ENCODE measurements around the gene NR6A1. TPM values are rescaled to one million over a fixed set of nuclear protein-coding genes. Genes with fewer than 3 reads are reported as not detected.
A peak's percentile ranks its signal among the peaks of the same experiment; 100 is the strongest.

Gene NR6A1
- total and polyA plus RNA-seq, 2 of the 13 experiments (the other 11 are each of a cell fraction or from before 2014, with no cell fraction given): 28.1 to 31.5 TPM

DNA sequence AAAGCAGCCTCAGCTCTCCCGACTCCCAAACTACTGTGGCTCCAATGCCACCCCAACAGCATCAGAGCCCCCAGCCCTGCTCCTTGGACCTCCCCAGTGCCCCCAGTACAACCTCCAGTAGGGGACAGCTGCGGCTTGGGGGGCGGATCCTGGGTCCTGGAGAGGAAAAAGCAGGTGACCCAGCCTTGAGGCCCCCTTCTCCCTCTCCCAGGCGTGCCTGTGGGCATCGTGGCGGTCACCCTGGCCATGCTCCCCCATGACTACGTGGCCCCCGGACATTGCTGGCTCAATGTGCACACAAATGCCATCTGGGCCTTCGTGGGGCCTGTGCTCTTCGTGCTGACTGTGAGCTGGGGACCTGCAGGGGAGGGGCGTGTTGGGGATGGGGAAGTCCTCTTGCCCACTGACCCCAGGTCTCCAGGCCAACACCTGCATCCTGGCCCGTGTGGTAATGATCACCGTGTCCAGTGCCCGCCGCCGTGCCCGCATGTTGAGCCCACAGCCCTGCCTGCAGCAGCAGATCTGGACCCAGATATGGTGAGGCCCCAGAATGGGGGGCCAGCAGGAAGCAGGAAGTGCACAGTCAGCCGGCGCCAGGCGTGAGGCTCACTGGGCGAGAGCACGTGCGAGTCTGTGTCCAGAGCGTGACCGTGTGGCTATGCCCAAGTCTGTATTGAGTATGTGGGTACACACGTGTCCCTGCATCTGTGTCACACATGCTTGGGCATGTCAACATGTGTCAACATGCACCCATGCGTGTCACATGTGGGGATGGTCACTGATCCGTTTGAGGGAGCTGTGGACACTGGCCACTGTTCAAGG is 301.9 kb downstream of the NR6A1 start (continued):
- TF ChIP-seq CBFB (CRISPR knock-in tag; IDR thresholded peaks at IDR 0.05): no peak
- no peak for TF ChIP-seq ZNF329 (CRISPR knock-in tag; IDR thresholded peaks at IDR 0.05; ENCODE audit: low read depth)
- TF ChIP-seq KLF15 (CRISPR knock-in tag; IDR thresholded peaks at IDR 0.05; ENCODE audit: borderline replicate concordance): no peak
- TF ChIP-seq ZNF24 (IDR thresholded peaks at IDR 0.05): no peak
- peak; percentile 66; the same call in 1 of the 2 replicates for TF ChIP-seq GABPB1 (CRISPR knock-in tag; IDR thresholded peaks at IDR 0.05)
- no peak for TF ChIP-seq XRCC5 (optimal IDR thresholded peaks at IDR 0.05; ENCODE audit: low read length)
- TF ChIP-seq, protein P1, sequence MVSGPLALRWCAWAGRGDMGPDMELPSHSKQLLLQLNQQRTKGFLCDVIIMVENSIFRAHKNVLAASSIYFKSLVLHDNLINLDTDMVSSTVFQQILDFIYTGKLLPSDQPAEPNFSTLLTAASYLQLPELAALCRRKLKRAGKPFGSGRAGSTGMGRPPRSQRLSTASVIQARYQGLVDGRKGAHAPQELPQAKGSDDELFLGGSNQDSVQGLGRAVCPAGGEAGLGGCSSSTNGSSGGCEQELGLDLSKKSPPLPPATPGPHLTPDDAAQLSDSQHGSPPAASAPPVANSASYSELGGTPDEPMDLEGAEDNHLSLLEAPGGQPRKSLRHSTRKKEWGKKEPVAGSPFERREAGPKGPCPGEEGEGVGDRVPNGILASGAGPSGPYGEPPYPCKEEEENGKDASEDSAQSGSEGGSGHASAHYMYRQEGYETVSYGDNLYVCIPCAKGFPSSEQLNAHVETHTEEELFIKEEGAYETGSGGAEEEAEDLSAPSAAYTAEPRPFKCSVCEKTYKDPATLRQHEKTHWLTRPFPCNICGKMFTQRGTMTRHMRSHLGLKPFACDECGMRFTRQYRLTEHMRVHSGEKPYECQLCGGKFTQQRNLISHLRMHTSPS (CRISPR knock-in tag; IDR thresholded peaks at IDR 0.05; ENCODE audit: low read depth): no peak

DNA sequence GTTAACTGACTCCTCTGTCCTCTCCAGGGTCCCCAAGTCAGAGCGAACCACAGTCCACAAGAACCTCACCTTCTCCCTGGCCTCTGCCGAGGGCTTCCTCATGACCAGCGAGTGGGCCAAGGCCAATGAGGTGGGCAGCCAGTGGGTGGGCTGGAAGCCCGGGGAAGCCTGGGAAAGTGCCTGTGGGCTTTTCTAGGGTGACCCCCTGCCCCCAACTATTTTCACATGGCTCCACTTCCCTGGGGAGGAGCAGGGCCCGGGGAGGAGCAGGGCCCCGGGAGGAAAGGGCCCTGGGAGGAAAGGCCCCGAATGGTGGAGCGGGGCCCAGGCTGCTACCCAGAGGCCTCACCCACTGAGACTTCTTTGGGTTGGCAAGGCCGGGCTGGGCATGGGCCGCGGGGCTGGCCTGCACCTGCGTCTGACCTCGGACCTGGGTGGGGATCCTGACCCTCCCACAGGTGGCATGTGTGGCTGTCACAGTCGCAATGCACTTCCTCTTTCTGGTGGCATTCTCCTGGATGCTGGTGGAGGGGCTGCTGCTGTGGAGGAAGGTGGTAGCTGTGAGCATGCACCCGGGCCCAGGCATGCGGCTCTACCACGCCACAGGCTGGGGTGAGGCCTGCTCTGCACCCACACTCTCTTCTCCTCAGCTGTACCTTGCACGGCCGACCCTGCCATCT is 302.9 kb downstream of the NR6A1 start:
- in situ Hi-C loops (cut with HindIII; ENCODE audit: extremely low pct_ligation_motif_present, low pct_unique_long_range_greater_than_20kb) (no loop called here), intact Hi-C loops (cut with micrococcal nuclease; ENCODE audit: unreplicated experiment) (no loop called here)
- Histone ChIP-seq H2AFZ (ENCODE audit: low read length) (no peak overlapping the region), H3K27ac (ENCODE audit: extremely low read length, insufficient read depth, low read length) (no peak overlapping the region), H3K4me3 (replicated peaks in 1 of 3; ENCODE audit: insufficient read depth in 1 of 3, low read depth in 2 of 3, low read length in 3 of 3) (no peak overlapping the region), H3K9ac (ENCODE audit: insufficient read depth, low read depth, low read length) (no peak overlapping the region), H4K20me1 (ENCODE audit: insufficient read depth, low read length) (no peaks in the 10 kb centered on the region), H3K4me1 (ENCODE audit: insufficient read depth, low read length) (peaks cover 6% of the 10 kb centered on the region; the same call in 1 of the 2 replicates), H3K79me2 (ENCODE audit: insufficient read depth, low read length) (no peaks in the 10 kb centered on the region), H3K36me3 (replicated peaks in 1 of 2; ENCODE audit: control insufficient read depth in 1 of 2, insufficient read depth in 2 of 2, low read length in 2 of 2) (no peaks in the 10 kb centered on the region), H3K9me3 (ENCODE audit: low read length) (no peaks in the 10 kb centered on the region), H3K4me2 (ENCODE audit: low read depth, low read length) (no peak overlapping the region), H3K27me3 (ENCODE audit: control insufficient read depth in 1 of 2, insufficient read depth in 2 of 2, low read length in 2 of 2) (peaks cover 19 to 73% of the 10 kb centered on the region in 2 experiments)
- 49% methylated on average over 3 of the region's 19 CpGs for whole genome bisulfite sequencing (ENCODE audit: low lambda C conversion rate)
- FAIRE-seq (no peak), ATAC-seq (peak; percentile 20; the same call in 2 of the 3 replicates), DNase-seq (ENCODE audit: low spot score) (no peak)
- ChIA-PET CTCF (ENCODE audit: low intra/inter-chr PET ratio, low total read pairs) (no interaction called here), POLR2A (no interaction called here)
- no TSS peak for BruUV-seq (replicated peaks)
- no peak for TF ChIP-seq TOE1 (CRISPR knock-in tag; IDR thresholded peaks at IDR 0.05)
- 0 out of 2 replicates have a peak, but pooled peaks have one; percentile 37 for TF ChIP-seq HNRNPL (IDR thresholded peaks at IDR 0.05; ENCODE audit: low read depth, low read length)
